OCI-LY1 (cell line): Measurements from ENCODE around the gene GRIP1.
A peak's percentile ranks its signal among the peaks of the same experiment; 100 is the strongest.

Experiments used
- H2AFZ ChIP-seq: fragments of 200-600 bp; sonication (generic), shearing (Covaris generic); 2 replicates; pipeline ENCODE4 v1.6.0; 2014; ENCODE audit warnings: antibody characterized with exemption, mild to moderate bottlenecking, low read length
- H3F3A ChIP-seq: fragments of 200-600 bp; sonication (generic), shearing (Covaris generic); 2 replicates; pipeline ENCODE4 v1.6.0; 2014; ENCODE audit warnings: mild to moderate bottlenecking, antibody characterized with exemption, low read length, moderate library complexity; ENCODE audit not compliant: insufficient read depth
- H3K27ac ChIP-seq: fragments of 200-600 bp; sonication (generic); 2 replicates; pipeline ENCODE4 v1.5.1; 2014; ENCODE audit warnings: low read length, mixed run types, mild to moderate bottlenecking, low read depth; ENCODE audit not compliant: poor library complexity, severe bottlenecking
- H3K27me3 ChIP-seq: fragments of 200-600 bp; sonication (generic); 2 replicates; pipeline ENCODE4 v1.6.0; 2014; ENCODE audit warnings: antibody characterized with exemption, mild to moderate bottlenecking, low read length, moderate library complexity; ENCODE audit not compliant: insufficient read depth
- H3K36me3 ChIP-seq: fragments of 200-600 bp; sonication (generic); 2 replicates; pipeline ENCODE4 v1.6.1; 2014; ENCODE audit warnings: mild to moderate bottlenecking, antibody characterized with exemption, low read length, moderate library complexity, mixed read lengths; ENCODE audit not compliant: insufficient read depth
- H3K4me1 ChIP-seq: fragments of 200-600 bp; sonication (generic); 2 replicates; pipeline ENCODE4 v1.5.1; 2014; ENCODE audit warnings: mild to moderate bottlenecking, low read length, moderate library complexity; ENCODE audit not compliant: insufficient read depth, severe bottlenecking
- H3K4me2 ChIP-seq: fragments of 200-600 bp; sonication (generic), shearing (Covaris generic); 2 replicates; pipeline ENCODE4 v1.6.1; 2014; ENCODE audit warnings: low read length
- H3K4me3 ChIP-seq: fragments of 200-600 bp; sonication (generic); 2 replicates; pipeline ENCODE4 v1.5.1; 2014; ENCODE audit warnings: low read length, low read depth, mild to moderate bottlenecking, mixed read lengths; ENCODE audit not compliant: poor library complexity, severe bottlenecking
- H3K79me2 ChIP-seq: fragments of 200-600 bp; shearing (Covaris generic); 2 replicates; pipeline ENCODE4 v1.6.1; 2016; ENCODE audit warnings: mixed run types, low read length, mixed read lengths; ENCODE audit not compliant: insufficient read depth
- H3K9ac ChIP-seq: fragments of 200-600 bp; sonication (generic), shearing (Covaris generic); 2 replicates; pipeline ENCODE4 v1.6.1; 2014; ENCODE audit warnings: mild to moderate bottlenecking, low read length, mixed read lengths
- H3K9me2 ChIP-seq: fragments of 200-600 bp; sonication (generic), shearing (Covaris generic); 2 replicates; pipeline ENCODE4 v1.6.1; 2014; ENCODE audit warnings: low read depth, mild to moderate bottlenecking, low read length, mixed read lengths
- H3K9me3 ChIP-seq: fragments of 200-600 bp; shearing (Covaris generic); 2 replicates; pipeline ENCODE4 v1.6.1; 2014; ENCODE audit warnings: low read length, mixed read lengths
- H4K20me1 ChIP-seq: fragments of 200-600 bp; sonication (generic), shearing (Covaris generic); 2 replicates; pipeline ENCODE4 v1.6.0; 2016; ENCODE audit warnings: mild to moderate bottlenecking, low read length; ENCODE audit not compliant: insufficient read depth
- CTCF ChIP-seq: fragments of 200-600 bp; sonication (generic), shearing (Covaris generic); IDR thresholded peaks from 2 replicates; pipeline ENCODE4 v1.5.1; 2017; ENCODE audit warnings: mild to moderate bottlenecking, antibody characterized with exemption, low read length, moderate library complexity, mixed read lengths
- EZH2 ChIP-seq: fragments of 200-600 bp; sonication (generic), shearing (Covaris generic); IDR thresholded peaks from 2 replicates; pipeline ENCODE4 v1.8.0; 2017; ENCODE audit warnings: borderline replicate concordance, mixed run types, mild to moderate bottlenecking, antibody characterized with exemption, low read length, moderate library complexity, mixed read lengths

Gene GRIP1

GRCh38 chr12:66717036-66717673 is 38.3 kb upstream of the GRIP1 start:
- H3F3A ChIP-seq: no peaks in the 10 kb centered on the region
- no peaks in the 10 kb centered on the region for H4K20me1 ChIP-seq
- H3K9ac ChIP-seq: no peak overlapping the region
- no peak overlapping the region for H3K4me3 ChIP-seq
- H3K27me3 ChIP-seq: no peaks in the 10 kb centered on the region
- H3K27ac ChIP-seq: no peak overlapping the region
- no peaks in the 10 kb centered on the region for H3K4me1 ChIP-seq
- H3K9me3 ChIP-seq: no peaks in the 10 kb centered on the region
- no peaks in the 10 kb centered on the region for H3K79me2 ChIP-seq
- no peaks in the 10 kb centered on the region for H3K36me3 ChIP-seq
- TF ChIP-seq EZH2: no peak
- peak; percentile 26; the same call in 1 of the 2 replicates for TF ChIP-seq CTCF
- no peak overlapping the region for H3K4me2 ChIP-seq
- H3K9me2 ChIP-seq: no peaks in the 10 kb centered on the region
- H2AFZ ChIP-seq: no peak overlapping the region

GRCh38 chr12:66716522-66716921 is 37.6 kb upstream of the GRIP1 start:
- no peaks in the 10 kb centered on the region for H3K4me1 ChIP-seq
- no peaks in the 10 kb centered on the region for H3K27me3 ChIP-seq
- H3K9me2 ChIP-seq: no peaks in the 10 kb centered on the region
- no peaks in the 10 kb centered on the region for H3K36me3 ChIP-seq
- no peak overlapping the region for H2AFZ ChIP-seq
- H3K4me3 ChIP-seq: no peak overlapping the region
- TF ChIP-seq EZH2 (no peak), CTCF (no peak)
- H4K20me1 ChIP-seq: no peaks in the 10 kb centered on the region
- H3K9me3 ChIP-seq: no peaks in the 10 kb centered on the region
- no peak overlapping the region for H3K9ac ChIP-seq
- H3K79me2 ChIP-seq: no peaks in the 10 kb centered on the region
- no peak overlapping the region for H3K27ac ChIP-seq
- H3K4me2 ChIP-seq: no peak overlapping the region
- no peaks in the 10 kb centered on the region for H3F3A ChIP-seq

- Histone ChIP-seq H3K9ac (no peak overlapping the region), H3K27me3 (no peaks in the 10 kb centered on the region), H3F3A (no peaks in the 10 kb centered on the region), H3K9me2 (no peaks in the 10 kb centered on the region), H3K4me3 (no peak overlapping the region), H3K4me1 (no peaks in the 10 kb centered on the region), H3K27ac (no peak overlapping the region), H4K20me1 (no peaks in the 10 kb centered on the region), H3K79me2 (no peaks in the 10 kb centered on the region), H3K9me3 (no peaks in the 10 kb centered on the region), H2AFZ (no peak overlapping the region), H3K36me3 (no peaks in the 10 kb centered on the region), H3K4me2 (no peak overlapping the region)
- TF ChIP-seq CTCF (no peak), EZH2 (no peak)
Measured at GRCh38 chr12:66714709-66715108, 35.8 kb upstream of the GRIP1 start.
